Naive B cell (primary cell): ENCODE data around the gene DCDC2. TPM values are rescaled to one million over a fixed set of nuclear protein-coding genes. Genes with fewer than 3 reads are reported as not detected.
"Not testable (repeated sequence)": the region's sequence is repeated elsewhere in the genome, so short reads cannot be mapped to it uniquely, and the experiment has no call there.

Source experiments
- ATAC-seq, 2 donors: fragments of 150-1000 bp; cut with Tn5 transposase; 2 replicates each; pipeline ENCODE4 v1.10.0; 2021; ENCODE audit warnings: low read depth in 2 of 2, mild to moderate bottlenecking in 2 of 2, moderate library complexity in 2 of 2
- DNase-seq: peaks from one replicate; pipeline ENCODE4 v3.0.0; 2022
- H3K27ac Mint-ChIP-seq, 6 donors: one replicate each; pipeline ENCODE4 v1.8.0; 2020 to 2022; ENCODE audit warnings: mild to moderate bottlenecking in 6 of 6, mixed read lengths in 6 of 6, moderate library complexity in 5 of 6, inconsistent platforms in 2 of 6
- H3K27me3 Mint-ChIP-seq, 3 donors: one replicate each; pipeline ENCODE4 v1.8.0; 2021 to 2022; ENCODE audit warnings: mixed read lengths in 3 of 3, mild to moderate bottlenecking in 1 of 3
- H3K36me3 Mint-ChIP-seq, 2 donors: one replicate each; pipeline ENCODE4 v1.8.0; 2020 to 2022; ENCODE audit warnings: mixed read lengths in 2 of 2, inconsistent platforms in 1 of 2, mild to moderate bottlenecking in 1 of 2
- H3K4me1 Mint-ChIP-seq, 3 donors: one replicate each; pipeline ENCODE4 v1.8.0; 2020 to 2022; ENCODE audit warnings: mixed read lengths in 3 of 3, inconsistent platforms in 1 of 3, mild to moderate bottlenecking in 1 of 3, moderate library complexity in 1 of 3
- H3K4me3 Mint-ChIP-seq, 8 donors: one replicate each; pipeline ENCODE4 v1.8.0; 2020 to 2022; ENCODE audit warnings: mild to moderate bottlenecking in 8 of 8, mixed read lengths in 8 of 8, moderate library complexity in 8 of 8, inconsistent platforms in 2 of 8
- H3K9me3 Mint-ChIP-seq, 7 donors: one replicate each; pipeline ENCODE4 v1.8.0; 2020 to 2022; ENCODE audit warnings: mixed read lengths in 7 of 7, mild to moderate bottlenecking in 5 of 7, inconsistent platforms in 2 of 7, moderate library complexity in 1 of 7
- polyA plus RNA-seq, 6 donors: library from polyadenylated mRNA; unstranded; fragments of 300-500 nt; fragmentation: Illumina TruSeq; gene quantifications; one replicate each; pipeline ENCODE4 v1.2.3, GENCODE V29; 2021; ENCODE audit warnings: low read depth in 6 of 6

DCDC2 gene
- polyA plus RNA-seq: not detected

GRCh38 chr6:24357336-24358218, at the start of gene DCDC2:
DCDC2 (minus strand) TSS chr6:24358059; CDS start chr6:24357750, 309 bp downstream.
- Mint-ChIP-seq H3K36me3 (no peaks in the 10 kb centered on the region), H3K4me3 (peak within 1 kb of the TSS; percentile 68 to 92 (median 82)), H3K27me3 (peaks cover 23 to 27% (median 23%) of the 10 kb centered on the region in 3 donors), H3K4me1 (peaks cover 17 to 26% (median 25%) of the 10 kb centered on the region in 3 donors), H3K27ac (peak within 1 kb of the TSS in 5 of 6 donors; percentile 26 to 89 (median 74)), H3K9me3 (no peaks in the 10 kb centered on the region)
- no peak for ATAC-seq
- DNase-seq: peak; percentile 18

- DNase-seq (no peak), ATAC-seq (no peak)
- H3K4me1 Mint-ChIP-seq: peaks cover 16 to 19% (median 17%) of the 10 kb centered on the region in 3 donors
- H3K27ac Mint-ChIP-seq: peak overlapping the region in 1 of 6 donors; percentile 39
- H3K36me3 Mint-ChIP-seq: no peaks in the 10 kb centered on the region
- no peaks in the 10 kb centered on the region for H3K9me3 Mint-ChIP-seq
- peak overlapping the region in 1 of 8 donors; percentile 37 for H3K4me3 Mint-ChIP-seq
- H3K27me3 Mint-ChIP-seq: peaks cover 1 to 7% (median 6%) of the 10 kb centered on the region in 3 donors
Observed at GRCh38 chr6:24405262-24405661, 47.4 kb upstream of the DCDC2 start.

GRCh38 chr6:24403501-24403824, 45.6 kb upstream of the DCDC2 start:
- Mint-ChIP-seq H3K27ac (peak overlapping the region; percentile 67 to 95 (median 86)), H3K9me3 (no peaks in the 10 kb centered on the region), H3K36me3 (no peaks in the 10 kb centered on the region), H3K4me1 (peaks cover 16 to 20% (median 17%) of the 10 kb centered on the region in 3 donors), H3K27me3 (peaks cover 16 to 24% (median 18%) of the 10 kb centered on the region in 3 donors), H3K4me3 (peak overlapping the region; percentile 92 to 99 (median 97))
- ATAC-seq (no peak), DNase-seq (no peak)

- ATAC-seq (peak; percentile 92 to 93), DNase-seq (peak; percentile 69)
- H3K36me3 Mint-ChIP-seq: no peaks in the 10 kb centered on the region
- peak within 1 kb of the TSS; percentile 76 to 95 (median 86) for H3K27ac Mint-ChIP-seq
- H3K9me3 Mint-ChIP-seq: peaks cover 0 to under 1% (median 0%) of the 10 kb centered on the region in 7 donors
- peak within 1 kb of the TSS; percentile 92 to 99 (median 97) for H3K4me3 Mint-ChIP-seq
- H3K4me1 Mint-ChIP-seq: peaks cover 16 to 20% (median 17%) of the 10 kb centered on the region in 3 donors
- H3K27me3 Mint-ChIP-seq: peaks cover 21 to 29% (median 22%) of the 10 kb centered on the region in 3 donors
Observed at GRCh38 chr6:24402697-24403500, 45.0 kb upstream of the DCDC2 start, which contains the start of gene MRS2. MRS2 (plus strand) TSS chr6:24402936; CDS start chr6:24403047, 111 bp downstream.

- peaks cover 2 to 14% (median 5%) of the 10 kb centered on the region in 7 donors for H3K9me3 Mint-ChIP-seq
- peaks cover 16 to 18% (median 17%) of the 10 kb centered on the region in 3 donors for H3K4me1 Mint-ChIP-seq
- H3K27me3 Mint-ChIP-seq: peaks cover 36 to 42% (median 36%) of the 10 kb centered on the region in 3 donors
- ATAC-seq: no peak
- H3K4me3 Mint-ChIP-seq: peak overlapping the region in 2 of 8 donors; percentile 44 to 98
- no peak overlapping the region for H3K27ac Mint-ChIP-seq
- peaks cover 3 to 7% of the 10 kb centered on the region in 2 donors for H3K36me3 Mint-ChIP-seq
- no peak for DNase-seq
Observed at GRCh38 chr6:24401458-24401857, 43.6 kb upstream of the DCDC2 start.

- peak overlapping the region; percentile 16 to 89 (median 67) for H3K27ac Mint-ChIP-seq
- not testable (repeated sequence) for DNase-seq, H3K36me3 Mint-ChIP-seq, ATAC-seq
- peak overlapping the region in 6 of 8 donors; percentile 10 to 72 (median 46) for H3K4me3 Mint-ChIP-seq
- peaks cover 42 to 52% (median 43%) of the 10 kb centered on the region in 3 donors for H3K27me3 Mint-ChIP-seq
- peaks cover 16 to 17% (median 16%) of the 10 kb centered on the region in 3 donors for H3K4me1 Mint-ChIP-seq
- peaks cover 5 to 18% (median 9%) of the 10 kb centered on the region in 7 donors for H3K9me3 Mint-ChIP-seq
Observed at GRCh38 chr6:24400045-24401039, 42.5 kb upstream of the DCDC2 start.

- Mint-ChIP-seq H3K4me3 (peak overlapping the region in 1 of 8 donors; percentile 16), H3K27me3 (peaks cover 52 to 76% (median 57%) of the 10 kb centered on the region in 3 donors)
Observed at GRCh38 chr6:24397631-24398030, 39.8 kb upstream of the DCDC2 start.

GRCh38 chr6:24396824-24397223, 39.0 kb upstream of the DCDC2 start:
- peaks cover 7 to 8% of the 10 kb centered on the region in 2 donors for H3K36me3 Mint-ChIP-seq
- H3K27me3 Mint-ChIP-seq: peaks cover 52 to 76% (median 61%) of the 10 kb centered on the region in 3 donors
- ATAC-seq (no peak), DNase-seq (no peak)
- peaks cover 5 to 18% (median 9%) of the 10 kb centered on the region in 7 donors for H3K9me3 Mint-ChIP-seq
- no peak overlapping the region for H3K27ac Mint-ChIP-seq
- no peak overlapping the region for H3K4me3 Mint-ChIP-seq
- H3K4me1 Mint-ChIP-seq: peaks cover 0 to 5% (median 3%) of the 10 kb centered on the region in 3 donors

More at GRCh38 chr6:24397631-24398030, 39.8 kb upstream of the DCDC2 start:
- no peak for DNase-seq
- Mint-ChIP-seq H3K36me3 (peaks cover 7 to 8% of the 10 kb centered on the region in 2 donors), H3K4me1 (peaks cover 0 to 8% (median 5%) of the 10 kb centered on the region in 3 donors), H3K9me3 (peaks cover 5 to 18% (median 9%) of the 10 kb centered on the region in 7 donors), H3K27ac (no peak overlapping the region)
- ATAC-seq: no peak

- H3K4me3 Mint-ChIP-seq: no peak overlapping the region
- H3K27me3 Mint-ChIP-seq: peaks cover 47 to 65% (median 55%) of the 10 kb centered on the region in 3 donors
Observed at GRCh38 chr6:24394780-24395437, 37.0 kb upstream of the DCDC2 start.

GRCh38 chr6:24394061-24394779, 36.4 kb upstream of the DCDC2 start:
- Mint-ChIP-seq H3K4me3 (no peak overlapping the region), H3K27ac (no peak overlapping the region), H3K27me3 (peaks cover 40 to 59% (median 48%) of the 10 kb centered on the region in 3 donors), H3K36me3 (peaks cover 7 to 8% of the 10 kb centered on the region in 2 donors), H3K4me1 (no peaks in the 10 kb centered on the region), H3K9me3 (peaks cover 5 to 18% (median 9%) of the 10 kb centered on the region in 7 donors)
- DNase-seq (no peak), ATAC-seq (no peak)

More at GRCh38 chr6:24394780-24395437, 37.0 kb upstream of the DCDC2 start:
- DNase-seq (no peak), ATAC-seq (no peak)
- peaks cover 7 to 8% of the 10 kb centered on the region in 2 donors for H3K36me3 Mint-ChIP-seq
- peaks cover 5 to 18% (median 9%) of the 10 kb centered on the region in 7 donors for H3K9me3 Mint-ChIP-seq
- no peak overlapping the region for H3K27ac Mint-ChIP-seq
- H3K4me1 Mint-ChIP-seq: no peaks in the 10 kb centered on the region

- Mint-ChIP-seq H3K27ac (no peak overlapping the region), H3K27me3 (peaks cover 28 to 44% (median 37%) of the 10 kb centered on the region in 3 donors), H3K4me3 (no peak overlapping the region), H3K36me3 (peaks cover 7 to 8% of the 10 kb centered on the region in 2 donors), H3K9me3 (peaks cover 5 to 13% (median 6%) of the 10 kb centered on the region in 7 donors), H3K4me1 (no peaks in the 10 kb centered on the region)
- ATAC-seq (no peak), DNase-seq (no peak)
Observed at GRCh38 chr6:24391756-24392405, 34.0 kb upstream of the DCDC2 start.
